ENCODE results near the gene C3orf20.

Gene C3orf20

GRCh38 chr3:14785207-14786155, 110.5 kb downstream of the C3orf20 start:
- Histone ChIP-seq H3K9ac (ENCODE audit: insufficient read length, low read depth) (no peak overlapping the region), H3K27me3 (ENCODE audit: insufficient read depth, insufficient read length) (no peaks in the 10 kb centered on the region), H3K9me3 (ENCODE audit: insufficient read depth, low read length) (no peaks in the 10 kb centered on the region; the same call in 1 of the 2 replicates), H3K4me1 (ENCODE audit: insufficient read depth, insufficient read length) (no peaks in the 10 kb centered on the region), H3K36me3 (ENCODE audit: insufficient read depth, insufficient read length, low read length) (no peaks in the 10 kb centered on the region), H3K4me3 (ENCODE audit: insufficient read length, low read depth) (no peak overlapping the region)
- no peak for DNase-seq (ENCODE audit: low read depth, low spot score)
- TF ChIP-seq ZNF274 (IDR thresholded peaks at IDR 0.05; ENCODE audit: low read depth, low read length) = no peak
- no peak for TF ChIP-seq YY1 (IDR thresholded peaks at IDR 0.05; ENCODE audit: insufficient read depth, insufficient read length)
- no peak for TF ChIP-seq SUZ12 (IDR thresholded peaks at IDR 0.05; ENCODE audit: extremely low read depth, insufficient read depth, insufficient read length)

DNA sequence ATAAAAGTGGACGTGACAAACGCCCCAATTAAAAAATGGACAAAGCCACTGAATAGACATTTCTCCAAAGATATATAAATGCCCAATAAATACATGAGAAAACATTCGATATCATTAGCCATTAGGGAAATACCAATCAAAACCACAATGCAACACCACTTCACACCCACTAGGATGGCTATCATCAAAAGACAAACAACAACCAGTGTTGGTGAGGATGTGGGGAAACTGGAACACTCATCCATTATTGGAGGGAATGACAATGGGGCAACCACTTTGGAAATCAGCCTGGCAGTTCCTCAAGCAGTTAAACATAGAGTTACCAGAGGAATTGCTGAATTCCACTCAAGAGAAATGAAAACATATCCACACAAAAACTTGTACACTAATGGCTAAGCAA, 111.4 kb downstream of the C3orf20 start:
- Histone ChIP-seq H3K27me3 (ENCODE audit: insufficient read depth, insufficient read length) (no peaks in the 10 kb centered on the region), H3K36me3 (ENCODE audit: insufficient read depth, insufficient read length, low read length) (no peaks in the 10 kb centered on the region), H3K4me1 (ENCODE audit: insufficient read depth, insufficient read length) (peaks cover under 1% of the 10 kb centered on the region), H3K9me3 (ENCODE audit: insufficient read depth, low read length) (no peaks in the 10 kb centered on the region; the same call in 1 of the 2 replicates), H3K9ac (ENCODE audit: insufficient read length, low read depth) (no peak overlapping the region), H3K4me3 (ENCODE audit: insufficient read length, low read depth) (no peak overlapping the region)
- DNase-seq (ENCODE audit: low read depth, low spot score) = no peak
- TF ChIP-seq SUZ12 (IDR thresholded peaks at IDR 0.05; ENCODE audit: extremely low read depth, insufficient read depth, insufficient read length) (no peak), YY1 (IDR thresholded peaks at IDR 0.05; ENCODE audit: insufficient read depth, insufficient read length) (no peak), ZNF274 (IDR thresholded peaks at IDR 0.05; ENCODE audit: low read depth, low read length) (no peak)

- Histone ChIP-seq H3K4me1 (ENCODE audit: insufficient read depth, insufficient read length) (peaks cover 5% of the 10 kb centered on the region), H3K36me3 (ENCODE audit: insufficient read depth, insufficient read length, low read length) (no peaks in the 10 kb centered on the region), H3K27me3 (ENCODE audit: insufficient read depth, insufficient read length) (no peaks in the 10 kb centered on the region), H3K4me3 (ENCODE audit: insufficient read length, low read depth) (no peak overlapping the region), H3K9me3 (ENCODE audit: insufficient read depth, low read length) (no peaks in the 10 kb centered on the region; the same call in 1 of the 2 replicates), H3K9ac (ENCODE audit: insufficient read length, low read depth) (no peak overlapping the region)
- DNase-seq (ENCODE audit: low read depth, low spot score) = no peak
- TF ChIP-seq ZNF274 (IDR thresholded peaks at IDR 0.05; ENCODE audit: low read depth, low read length) (no peak), YY1 (IDR thresholded peaks at IDR 0.05; ENCODE audit: insufficient read depth, insufficient read length) (no peak), SUZ12 (IDR thresholded peaks at IDR 0.05; ENCODE audit: extremely low read depth, insufficient read depth, insufficient read length) (no peak)
These were observed 112.7 kb downstream of the C3orf20 start for GRCh38 chr3:14787630-14788029.

- Histone ChIP-seq H3K4me3 (ENCODE audit: insufficient read length, low read depth) (no peak overlapping the region), H3K9ac (ENCODE audit: insufficient read length, low read depth) (no peak overlapping the region), H3K4me1 (ENCODE audit: insufficient read depth, insufficient read length) (peaks cover 11% of the 10 kb centered on the region), H3K27me3 (ENCODE audit: insufficient read depth, insufficient read length) (no peaks in the 10 kb centered on the region), H3K36me3 (ENCODE audit: insufficient read depth, insufficient read length, low read length) (no peaks in the 10 kb centered on the region), H3K9me3 (ENCODE audit: insufficient read depth, low read length) (no peaks in the 10 kb centered on the region; the same call in 1 of the 2 replicates)
- no peak for TF ChIP-seq SUZ12 (IDR thresholded peaks at IDR 0.05; ENCODE audit: extremely low read depth, insufficient read depth, insufficient read length)
- no peak for TF ChIP-seq YY1 (IDR thresholded peaks at IDR 0.05; ENCODE audit: insufficient read depth, insufficient read length)
- TF ChIP-seq ZNF274 (IDR thresholded peaks at IDR 0.05; ENCODE audit: low read depth, low read length) = no peak
- no peak for DNase-seq (ENCODE audit: low read depth, low spot score)
These were observed 113.7 kb downstream of the C3orf20 start for GRCh38 chr3:14788644-14789043.

DNA sequence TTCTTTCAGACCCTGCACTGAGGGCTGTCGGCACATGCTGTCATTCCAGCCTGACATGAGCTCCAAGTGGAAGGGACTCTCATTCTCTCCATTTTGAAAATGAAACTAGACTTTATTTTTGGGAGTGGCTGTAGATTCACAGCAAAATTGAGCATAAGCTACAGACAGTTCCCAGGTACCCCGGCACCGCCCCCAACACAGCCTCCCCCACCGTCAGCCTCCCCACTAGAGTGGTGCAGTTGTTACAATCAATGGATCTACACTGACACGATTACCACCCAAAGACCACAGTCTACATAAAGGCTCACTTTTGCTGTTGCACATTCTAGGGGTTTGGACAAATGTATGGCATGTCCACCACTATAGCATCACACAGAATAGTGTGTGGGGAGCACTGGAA, 114.3 kb downstream of the C3orf20 start:
- Histone ChIP-seq H3K4me1 (ENCODE audit: insufficient read depth, insufficient read length) (peaks cover 14% of the 10 kb centered on the region), H3K36me3 (ENCODE audit: insufficient read depth, insufficient read length, low read length) (no peaks in the 10 kb centered on the region), H3K4me3 (ENCODE audit: insufficient read length, low read depth) (no peak overlapping the region), H3K9me3 (ENCODE audit: insufficient read depth, low read length) (no peaks in the 10 kb centered on the region; the same call in 1 of the 2 replicates), H3K27me3 (ENCODE audit: insufficient read depth, insufficient read length) (no peaks in the 10 kb centered on the region), H3K9ac (ENCODE audit: insufficient read length, low read depth) (no peak overlapping the region)
- DNase-seq (ENCODE audit: low read depth, low spot score) = no peak
- no peak for TF ChIP-seq SUZ12 (IDR thresholded peaks at IDR 0.05; ENCODE audit: extremely low read depth, insufficient read depth, insufficient read length)
- no peak for TF ChIP-seq YY1 (IDR thresholded peaks at IDR 0.05; ENCODE audit: insufficient read depth, insufficient read length)

DNA sequence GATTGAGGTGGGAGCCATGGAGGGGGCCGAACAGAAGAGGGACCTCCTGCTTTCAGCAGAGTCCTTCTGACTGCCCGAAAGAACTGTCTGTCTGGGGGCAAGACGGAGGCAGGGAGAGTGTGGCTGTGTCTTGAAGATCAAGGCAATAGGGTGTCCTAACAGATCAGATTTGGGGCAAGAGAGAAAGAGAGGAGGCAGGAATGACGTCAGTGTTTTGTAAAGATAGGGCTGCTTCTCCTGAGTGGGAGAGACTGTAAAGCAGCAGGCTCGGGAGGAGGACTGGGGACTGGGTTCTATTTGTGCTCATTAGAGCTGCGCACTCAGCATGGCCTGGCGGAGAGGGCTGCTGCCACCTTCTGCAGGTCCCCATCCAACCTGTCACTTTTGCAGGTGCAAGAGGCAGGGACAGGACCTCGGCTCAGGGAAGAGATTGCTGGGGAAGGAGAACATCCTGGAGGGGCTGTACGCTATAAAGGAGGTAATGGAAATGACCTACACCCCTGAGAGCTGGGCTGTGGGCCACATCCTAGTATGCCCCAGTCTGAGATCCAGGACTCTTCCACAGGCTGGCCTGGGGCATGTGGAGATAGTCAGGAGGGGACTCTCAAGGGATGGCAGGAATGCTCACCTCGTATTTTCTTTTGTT, 114.8 kb downstream of the C3orf20 start:
- no peak for DNase-seq (ENCODE audit: low read depth, low spot score)
- Histone ChIP-seq H3K4me1 (ENCODE audit: insufficient read depth, insufficient read length) (peaks cover 14% of the 10 kb centered on the region), H3K9me3 (ENCODE audit: insufficient read depth, low read length) (no peaks in the 10 kb centered on the region; the same call in 1 of the 2 replicates), H3K4me3 (ENCODE audit: insufficient read length, low read depth) (no peak overlapping the region), H3K27me3 (ENCODE audit: insufficient read depth, insufficient read length) (no peaks in the 10 kb centered on the region), H3K36me3 (ENCODE audit: insufficient read depth, insufficient read length, low read length) (no peaks in the 10 kb centered on the region), H3K9ac (ENCODE audit: insufficient read length, low read depth) (no peak overlapping the region)
- no peak for TF ChIP-seq YY1 (IDR thresholded peaks at IDR 0.05; ENCODE audit: insufficient read depth, insufficient read length)
- no peak for TF ChIP-seq SUZ12 (IDR thresholded peaks at IDR 0.05; ENCODE audit: extremely low read depth, insufficient read depth, insufficient read length)
- TF ChIP-seq ZNF274 (IDR thresholded peaks at IDR 0.05; ENCODE audit: low read depth, low read length) = no peak
